GM12878 (cell line): Measurements from ENCODE around the gene HSD17B10. TPM values are rescaled to one million over a fixed set of nuclear protein-coding genes. Genes with fewer than 3 reads are reported as not detected.

Experiments
- ATAC-seq: fragments of 200-7000 bp; cut with Tn5 transposase; 3 replicates; pipeline ENCODE4 v1.9.1; 2020; ENCODE audit warnings: mild to moderate bottlenecking, moderate library complexity
- BruUV-seq: library from RNA; stranded (reverse); fragments of 400-500 nt; replicated peaks from 2 replicates; lab custom pipeline; 2021; lab: Mats Ljungman, UMichigan
- CTCF ChIA-PET: fragments of 300-600 bp; sonication (Branson Sonifier 250); formaldehyde crosslinking; extraction: SDS; loops from one replicate; lab custom pipeline; 2021; ENCODE audit warnings: inconsistent platforms; lab: Yijun Ruan, JAX
- POLR2A ChIA-PET: fragments of 350-600 bp; formaldehyde crosslinking; extraction: SDS; loops from one replicate; lab custom pipeline; 2021; ENCODE audit warnings: inconsistent platforms; lab: Charles Lee
- RAD21 ChIA-PET: fragments of 300-600 bp; sonication (Branson Sonifier 250); formaldehyde crosslinking; loops from one replicate; lab custom pipeline; 2023; ENCODE audit warnings: antibody characterized with exemption; ENCODE audit not compliant: unreplicated experiment; lab: Charles Lee
- SMC1A ChIA-PET: fragments of 300-600 bp; sonication (Branson Sonifier 250); formaldehyde crosslinking; loops from one replicate; lab custom pipeline; 2023; ENCODE audit not compliant: unreplicated experiment, uncharacterized antibody; lab: Charles Lee
- DNase-seq: peaks from one replicate; pipeline ENCODE4 v3.0.0-alpha.2; 2011; ENCODE audit warnings: low read depth, low spot score
- FAIRE-seq: peaks from 3 replicates; lab custom pipeline; 2011; peaks lifted over from hg19 to GRCh38; lab: Jason Lieb, UNC
- H2AFZ ChIP-seq: 2 replicates; pipeline ENCODE4 v1.6.0; 2011; ENCODE audit warnings: low read depth, low read length, control low read depth; ENCODE audit not compliant: control insufficient read depth
- H3K27ac ChIP-seq: 2 replicates; pipeline ENCODE4 v1.5.1; 2011; ENCODE audit warnings: control low read depth; ENCODE audit not compliant: control insufficient read depth, insufficient read depth
- H3K27me3 ChIP-seq, 2 experiments: replicated peaks in 1 of 2; 2 replicates each; pipeline versions ENCODE4 v1.6.0 to v1.6.1; 2011; ENCODE audit warnings: low read length in 1 of 2; ENCODE audit not compliant: control insufficient read depth in 2 of 2, insufficient read depth in 2 of 2
- H3K36me3 ChIP-seq, 2 experiments: 2 replicates each; pipeline ENCODE4 v1.5.1; 2011; ENCODE audit warnings: low read length in 1 of 2; ENCODE audit not compliant: control insufficient read depth in 2 of 2, insufficient read depth in 2 of 2
- H3K4me1 ChIP-seq: 2 replicates; pipeline ENCODE4 v1.6.1; 2011; ENCODE audit warnings: mild to moderate bottlenecking, low read length, moderate library complexity, mixed read lengths; ENCODE audit not compliant: control insufficient read depth, insufficient read depth
- H3K4me2 ChIP-seq: 2 replicates; pipeline ENCODE4 v1.6.0; 2011; ENCODE audit warnings: control low read depth; ENCODE audit not compliant: control insufficient read depth, insufficient read depth
- H3K4me3 ChIP-seq: fragments of 200-600 bp; sonication (generic); 2 replicates; pipeline ENCODE4 v1.5.1; 2016
- H3K79me2 ChIP-seq: 2 replicates; pipeline ENCODE4 v1.6.0; 2011; ENCODE audit warnings: low read length; ENCODE audit not compliant: control insufficient read depth, insufficient read depth
- H3K9ac ChIP-seq: 2 replicates; pipeline ENCODE4 v1.8.0; 2011; ENCODE audit warnings: low read length, control low read depth, mixed read lengths; ENCODE audit not compliant: control insufficient read depth, insufficient read depth
- H3K9me3 ChIP-seq: replicated peaks from 3 replicates; pipeline ENCODE4 v1.5.1; 2011; ENCODE audit warnings: mild to moderate bottlenecking, low read length; ENCODE audit not compliant: control insufficient read depth, insufficient read depth
- H4K20me1 ChIP-seq: 2 replicates; pipeline ENCODE4 v1.6.0; 2011; ENCODE audit not compliant: control insufficient read depth, insufficient read depth
- CEBPZ ChIP-seq: fragments of 150-350 bp; IDR thresholded peaks from 2 replicates; pipeline ENCODE4 v1.6.1; 2016; ENCODE audit warnings: low read depth, low read length
- EGR1 ChIP-seq, 2 experiments: IDR thresholded peaks; 1 replicate in 1 of 2; 2 replicates in 1 of 2; pipeline ENCODE4 v1.6.1; 2011 to 2012; ENCODE audit warnings: low read depth in 2 of 2, low read length in 2 of 2, borderline replicate concordance in 1 of 2, mild to moderate bottlenecking in 1 of 2, moderate library complexity in 1 of 2
- PAX5 ChIP-seq: IDR thresholded peaks from 2 replicates; pipeline ENCODE4 v1.6.1; 2011; ENCODE audit warnings: low read depth, low read length, borderline replicate concordance
- PAX8 ChIP-seq: fragments of 450-650 bp; IDR thresholded peaks from 2 replicates; pipeline ENCODE4 v1.6.1; 2017; ENCODE audit warnings: mild to moderate bottlenecking, moderate library complexity
- TBL1XR1 ChIP-seq: IDR thresholded peaks from 2 replicates; pipeline ENCODE4 v1.6.1; 2012; ENCODE audit warnings: low read depth, low read length, improper control_type of control experiment
- WGBS: methylation state at CpG from one replicate; pipeline ENCODE4 v1.1.6; 2016; ENCODE audit warnings: low lambda C conversion rate; ENCODE audit not compliant: insufficient replicate concordance, insufficient coverage; ENCODE audit errors: missing lambda C conversion rate; 5-methylcytosine and 5-hydroxymethylcytosine counted together
- in situ Hi-C: fragments of 300-500 bp; cut with MboI; formaldehyde crosslinking; loops from 9 replicates; pipeline ENCODE4 v1.14.3; 2018; ENCODE audit warnings: mixed read lengths
- intact Hi-C: fragments of 100-400 bp; cut with micrococcal nuclease; formaldehyde crosslinking; loops from one replicate; pipeline ENCODE4 v1.14.2; 2022; ENCODE audit not compliant: unreplicated experiment
- polyA plus RNA-seq, 11 experiments: library from polyadenylated mRNA; depleted of rRNA in 4 of 11; unstranded in 6 of 11; stranded (reverse) in 5 of 11; fragments of >200 nt; fragmentation: Nextera tagmentation in 4 of 11; fragmentation: Illumina TruSeq in 1 of 11; extraction: Ambion mirVana in 4 of 11; extraction: Trizol in 1 of 11; gene quantifications; 1 replicate in 1 of 11; 2 replicates in 10 of 11; pipeline versions ENCODE4 v1.2.1 to v1.2.3, GENCODE V29; 2011 to 2016; ENCODE audit warnings: inconsistent platforms in 2 of 11, missing spikeins in 2 of 11, low read depth in 1 of 11
- total RNA-seq, 4 experiments: library from RNA; depleted of rRNA in 3 of 4; stranded (reverse); fragments of >200 nt in 3 of 4; fragmentation: Illumina TruSeq in 1 of 4; extraction: Trizol in 1 of 4; gene quantifications; 2 replicates each; pipeline versions ENCODE4 v1.2.1 to v1.2.3, GENCODE V29; 2013 to 2021

HSD17B10 gene
- total and polyA plus RNA-seq, 10 of the 15 experiments (the other 5 are each of a cell fraction or from before 2014, with no cell fraction given): 43.7 to 313 (median 187) TPM

- Histone ChIP-seq H3K4me2 (peak overlapping the region; percentile 87; the same call in 1 of the 2 replicates), H3K36me3 (no peaks in the 10 kb centered on the region), H4K20me1 (no peaks in the 10 kb centered on the region), H3K4me3 (no peak overlapping the region), H3K27me3 (peaks cover 0 to 3% of the 10 kb centered on the region in 2 experiments; a peak in 1 of 4 replicates), H3K9ac (no peak overlapping the region), H3K27ac (no peak overlapping the region), H3K9me3 (no peaks in the 10 kb centered on the region), H3K79me2 (no peaks in the 10 kb centered on the region), H3K4me1 (peaks cover 4% of the 10 kb centered on the region; the same call in 1 of the 2 replicates), H2AFZ (no peak overlapping the region; the same call in 1 of the 2 replicates)
- ChIA-PET SMC1A (no interaction called here), RAD21 (no interaction called here), POLR2A (interaction anchor here (0.6 kb wide), 1 partner anchor 35 kb away, joined by 6 read pairs; no protein-coding TSS in a partner anchor), CTCF (interaction anchor here (1.3 kb wide), 1 partner anchor 124 kb away, joined by 3 read pairs; no protein-coding TSS in a partner anchor)
- intact Hi-C loops (no loop called here), in situ Hi-C loops (no loop called here)
- no peak for DNase-seq
- FAIRE-seq: no peak
- no peak for TF ChIP-seq TBL1XR1
- no peak for TF ChIP-seq PAX5
- no peak for TF ChIP-seq PAX8
- TF ChIP-seq EGR1 (IDR thresholded peaks at IDR 0.05; ENCODE audit: borderline replicate concordance in 1 of 2, low read depth in 2 of 2, low read length in 2 of 2): no peak
- no peak for TF ChIP-seq CEBPZ
- WGBS: 77% methylated on average over 1 of the region's 1 CpG
- BruUV-seq: no TSS peak
- ATAC-seq: no peak
Measured at GRCh38 chrX:53442322-53442631, 8.1 kb upstream of the HSD17B10 start.
